Caki2 (cell line): Measurements from ENCODE around the gene TMPRSS11E. TPM values are rescaled to one million over a fixed set of nuclear protein-coding genes. Genes with fewer than 3 reads are reported as not detected.
"Not testable (repeated sequence)": the region's sequence is repeated elsewhere in the genome, so short reads cannot be mapped to it uniquely, and the experiment has no call there.

Experiments used
- DNase-seq: peaks from one replicate; pipeline ENCODE4 v3.0.0-alpha.2; 2015; ENCODE audit warnings: low read depth
- in situ Hi-C: cut with HindIII; loops from 2 replicates; pipeline ENCODE4 v1.10.0; 2016; ENCODE audit warnings: low sequenced_read_pairs, low pct_unique_long_range_greater_than_20kb, mixed read lengths
- total RNA-seq: library from RNA; depleted of rRNA; stranded (reverse); fragments of >200 nt; shearing (Covaris generic); gene quantifications from 2 replicates; pipeline ENCODE4 v1.2.3, GENCODE V29; 2014; ENCODE audit warnings: low replicate concordance; rRNA removed

Gene TMPRSS11E
- total RNA-seq: 0.96 TPM in 1 of 2 replicates, not detected in the other

- no peak for DNase-seq
- in situ Hi-C loops: no loop called here
Measured at GRCh38 chr4:68447201-68447600, at the start of gene TMPRSS11E. Gene TMPRSS11E, plus strand, starts transcription at chr4:68447463. Its CDS starts 50 bp downstream, at chr4:68447513.

GRCh38 chr4:68399306-68399705, 48.0 kb upstream of the TMPRSS11E start:
- in situ Hi-C loops: no loop called here
- no peak for DNase-seq

GRCh38 chr4:68401231-68401630, 46.0 kb upstream of the TMPRSS11E start:
- in situ Hi-C loops: no loop called here
- DNase-seq: no peak

GRCh38 chr4:68404153-68404552, 43.1 kb upstream of the TMPRSS11E start:
- in situ Hi-C loops: no loop called here
- no peak for DNase-seq

- DNase-seq, in situ Hi-C loops: not testable (repeated sequence)
Measured at GRCh38 chr4:68405718-68406478, 41.4 kb upstream of the TMPRSS11E start.

- no peak for DNase-seq
- in situ Hi-C loops: no loop called here
Measured at GRCh38 chr4:68406479-68406859, 40.8 kb upstream of the TMPRSS11E start.

GRCh38 chr4:68407015-68407867, 40.0 kb upstream of the TMPRSS11E start:
- in situ Hi-C loops: not testable (repeated sequence)

GRCh38 chr4:68407868-68408190, 39.4 kb upstream of the TMPRSS11E start:
- in situ Hi-C loops: no loop called here
- DNase-seq: no peak

More at GRCh38 chr4:68407015-68407867, 40.0 kb upstream of the TMPRSS11E start:
- not testable (repeated sequence) for DNase-seq

- in situ Hi-C loops: no loop called here
- no peak for DNase-seq
Measured at GRCh38 chr4:68410149-68410548, 37.1 kb upstream of the TMPRSS11E start.

GRCh38 chr4:68410643-68411042, 36.6 kb upstream of the TMPRSS11E start:
- no peak for DNase-seq
- in situ Hi-C loops: no loop called here

- in situ Hi-C loops: not testable (repeated sequence)
Measured at GRCh38 chr4:68412031-68412430, 35.2 kb upstream of the TMPRSS11E start.

GRCh38 chr4:68416591-68416990, 30.7 kb upstream of the TMPRSS11E start:
- in situ Hi-C loops: no loop called here
- no peak for DNase-seq

More at GRCh38 chr4:68412031-68412430, 35.2 kb upstream of the TMPRSS11E start:
- DNase-seq: not testable (repeated sequence)

- in situ Hi-C loops: no loop called here
Measured at GRCh38 chr4:68426516-68426915, 20.7 kb upstream of the TMPRSS11E start.

GRCh38 chr4:68430337-68430736, 16.9 kb upstream of the TMPRSS11E start:
- no peak for DNase-seq

More at GRCh38 chr4:68426516-68426915, 20.7 kb upstream of the TMPRSS11E start:
- no peak for DNase-seq

GRCh38 chr4:68432320-68432719, 14.9 kb upstream of the TMPRSS11E start:
- in situ Hi-C loops: no loop called here
- DNase-seq: no peak

More at GRCh38 chr4:68430337-68430736, 16.9 kb upstream of the TMPRSS11E start:
- in situ Hi-C loops: no loop called here

GRCh38 chr4:68433582-68433981, 13.7 kb upstream of the TMPRSS11E start:
- in situ Hi-C loops: no loop called here
- DNase-seq: no peak

- in situ Hi-C loops: no loop called here
- no peak for DNase-seq
Measured at GRCh38 chr4:68434277-68434676, 13.0 kb upstream of the TMPRSS11E start.

GRCh38 chr4:68434836-68435235, 12.4 kb upstream of the TMPRSS11E start:
- DNase-seq: no peak
- in situ Hi-C loops: no loop called here

GRCh38 chr4:68445111-68445510, 2.2 kb upstream of the TMPRSS11E start:
- DNase-seq: no peak
- in situ Hi-C loops: no loop called here
